Activated B cell treated with CpG ODN at 0.5 μM for 24 hours (primary cell): ENCODE data around the gene ZWILCH. TPM values are rescaled to one million over a fixed set of nuclear protein-coding genes. Genes with fewer than 3 reads are reported as not detected.

ENCODE experiments used
- ATAC-seq: fragments of 200-7000 bp; cut with Tn5 transposase; one replicate; pipeline ENCODE4 v1.10.0; 2021; ENCODE audit warnings: low read depth, mild to moderate bottlenecking, moderate library complexity
- CTCF ChIA-PET: fragments of 350-600 bp; sonication (Branson Sonifier 250); formaldehyde crosslinking; loops from one replicate; lab custom pipeline; 2021; ENCODE audit warnings: antibody characterized with exemption; lab: Charles Lee
- POLR2A ChIA-PET: fragments of 350-600 bp; sonication (Branson Sonifier 250); formaldehyde crosslinking; loops from one replicate; lab custom pipeline; 2021; ENCODE audit warnings: antibody characterized with exemption; lab: Charles Lee
- DNase-seq: peaks from one replicate; pipeline ENCODE4 v3.0.0; 2022
- H3K27ac Mint-ChIP-seq: one replicate; pipeline ENCODE4 v1.8.0; 2020; ENCODE audit warnings: mixed read lengths
- H3K27me3 Mint-ChIP-seq: one replicate; pipeline ENCODE4 v1.8.0; 2021; ENCODE audit warnings: mixed read lengths
- H3K36me3 Mint-ChIP-seq: one replicate; pipeline ENCODE4 v1.8.0; 2021; ENCODE audit warnings: low read depth, mixed read lengths
- H3K4me1 Mint-ChIP-seq: one replicate; pipeline ENCODE4 v1.8.0; 2021; ENCODE audit warnings: mixed read lengths
- H3K4me3 Mint-ChIP-seq: one replicate; pipeline ENCODE4 v1.8.0; 2020; ENCODE audit warnings: mild to moderate bottlenecking, mixed read lengths
- H3K9me3 Mint-ChIP-seq: one replicate; pipeline ENCODE4 v1.8.0; 2020; ENCODE audit warnings: mixed read lengths
- intact Hi-C: fragments of 100-400 bp; cut with micrococcal nuclease; formaldehyde crosslinking; loops from one replicate; pipeline ENCODE4 v1.15.1; 2024
- total RNA-seq: library from RNA; stranded (reverse); gene quantifications from 2 replicates; pipeline ENCODE4 v1.2.3, GENCODE V29; 2022
- TF ChIP-seq, protein P1 (sequence below): fragments of 200-600 bp; IDR thresholded peaks from one replicate; pipeline ENCODE4 v1.8.0; 2022; ENCODE audit warnings: antibody characterized with exemption, mild to moderate bottlenecking

The ZWILCH gene
- total RNA-seq, 1 donor from 2014 or later: 13.7 TPM

DNA sequence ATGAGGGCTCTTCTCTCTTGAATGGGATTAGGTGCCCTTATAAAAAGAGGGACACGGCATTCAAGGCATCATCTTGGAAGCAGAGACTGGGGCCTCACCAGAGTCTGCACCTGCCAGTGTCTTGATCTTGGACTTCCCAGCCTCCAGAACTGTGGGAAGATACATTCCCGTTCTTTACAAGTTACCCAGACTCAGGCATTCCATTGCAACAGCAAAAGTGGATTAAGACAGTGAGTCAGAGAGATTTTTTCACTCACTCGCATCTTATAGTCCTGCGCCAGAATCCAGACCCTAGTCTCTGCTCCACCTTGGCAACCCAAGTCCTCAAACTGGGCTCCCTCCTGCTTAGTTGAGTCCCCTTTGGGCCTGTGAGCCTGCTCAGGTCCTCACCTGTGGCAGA is 58.0 kb downstream of the ZWILCH start:
- Mint-ChIP-seq H3K36me3 (no peaks in the 10 kb centered on the region), H3K9me3 (no peaks in the 10 kb centered on the region), H3K27ac (no peak overlapping the region), H3K4me3 (no peak overlapping the region), H3K4me1 (peaks cover 5% of the 10 kb centered on the region), H3K27me3 (no peaks in the 10 kb centered on the region)
- ChIA-PET CTCF (no interaction called here), POLR2A (no interaction called here)
- TF ChIP-seq, protein P1, sequence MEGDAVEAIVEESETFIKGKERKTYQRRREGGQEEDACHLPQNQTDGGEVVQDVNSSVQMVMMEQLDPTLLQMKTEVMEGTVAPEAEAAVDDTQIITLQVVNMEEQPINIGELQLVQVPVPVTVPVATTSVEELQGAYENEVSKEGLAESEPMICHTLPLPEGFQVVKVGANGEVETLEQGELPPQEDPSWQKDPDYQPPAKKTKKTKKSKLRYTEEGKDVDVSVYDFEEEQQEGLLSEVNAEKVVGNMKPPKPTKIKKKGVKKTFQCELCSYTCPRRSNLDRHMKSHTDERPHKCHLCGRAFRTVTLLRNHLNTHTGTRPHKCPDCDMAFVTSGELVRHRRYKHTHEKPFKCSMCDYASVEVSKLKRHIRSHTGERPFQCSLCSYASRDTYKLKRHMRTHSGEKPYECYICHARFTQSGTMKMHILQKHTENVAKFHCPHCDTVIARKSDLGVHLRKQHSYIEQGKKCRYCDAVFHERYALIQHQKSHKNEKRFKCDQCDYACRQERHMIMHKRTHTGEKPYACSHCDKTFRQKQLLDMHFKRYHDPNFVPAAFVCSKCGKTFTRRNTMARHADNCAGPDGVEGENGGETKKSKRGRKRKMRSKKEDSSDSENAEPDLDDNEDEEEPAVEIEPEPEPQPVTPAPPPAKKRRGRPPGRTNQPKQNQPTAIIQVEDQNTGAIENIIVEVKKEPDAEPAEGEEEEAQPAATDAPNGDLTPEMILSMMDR: no peak
- no peak for DNase-seq
- intact Hi-C loops: no loop called here
- ATAC-seq: no peak

- Mint-ChIP-seq H3K4me1 (peaks cover 5% of the 10 kb centered on the region), H3K36me3 (no peaks in the 10 kb centered on the region), H3K9me3 (no peaks in the 10 kb centered on the region), H3K27ac (no peak overlapping the region), H3K4me3 (no peak overlapping the region), H3K27me3 (no peaks in the 10 kb centered on the region)
- ChIA-PET CTCF (no interaction called here), POLR2A (no interaction called here)
- intact Hi-C loops: no loop called here
- no peak for DNase-seq
- TF ChIP-seq, protein P1: no peak
- ATAC-seq: no peak
Observed at GRCh38 chr15:66563566-66564110, 58.5 kb downstream of the ZWILCH start.

GRCh38 chr15:66564136-66565041 is 59.3 kb downstream of the ZWILCH start:
- CTCF ChIA-PET: no interaction called here
- intact Hi-C loops: no loop called here

GRCh38 chr15:66565141-66565641 is 60.1 kb downstream of the ZWILCH start:
- TF ChIP-seq, protein P1: no peak
- no peak for DNase-seq
- Mint-ChIP-seq H3K27me3 (no peaks in the 10 kb centered on the region), H3K4me1 (peaks cover 5% of the 10 kb centered on the region), H3K9me3 (no peaks in the 10 kb centered on the region), H3K36me3 (no peaks in the 10 kb centered on the region), H3K27ac (no peak overlapping the region), H3K4me3 (no peak overlapping the region)
- intact Hi-C loops: no loop called here
- CTCF ChIA-PET: interaction anchor here (0.9 to 2.0 kb wide), 2 partner anchors 179 to 1164 kb away, joined by 3 to 7 read pairs; partner anchors contain the start of gene MAP2K1
- POLR2A ChIA-PET: no interaction called here
- ATAC-seq: no peak

More at GRCh38 chr15:66564136-66565041, 59.3 kb downstream of the ZWILCH start:
- no peaks in the 10 kb centered on the region for H3K36me3 Mint-ChIP-seq
- ATAC-seq: no peak
- no peaks in the 10 kb centered on the region for H3K9me3 Mint-ChIP-seq
- H3K4me1 Mint-ChIP-seq: peaks cover 5% of the 10 kb centered on the region
- no peak for DNase-seq
- no peak overlapping the region for H3K4me3 Mint-ChIP-seq
- no peaks in the 10 kb centered on the region for H3K27me3 Mint-ChIP-seq
- POLR2A ChIA-PET: no interaction called here
- TF ChIP-seq, protein P1: no peak
- H3K27ac Mint-ChIP-seq: no peak overlapping the region

DNA sequence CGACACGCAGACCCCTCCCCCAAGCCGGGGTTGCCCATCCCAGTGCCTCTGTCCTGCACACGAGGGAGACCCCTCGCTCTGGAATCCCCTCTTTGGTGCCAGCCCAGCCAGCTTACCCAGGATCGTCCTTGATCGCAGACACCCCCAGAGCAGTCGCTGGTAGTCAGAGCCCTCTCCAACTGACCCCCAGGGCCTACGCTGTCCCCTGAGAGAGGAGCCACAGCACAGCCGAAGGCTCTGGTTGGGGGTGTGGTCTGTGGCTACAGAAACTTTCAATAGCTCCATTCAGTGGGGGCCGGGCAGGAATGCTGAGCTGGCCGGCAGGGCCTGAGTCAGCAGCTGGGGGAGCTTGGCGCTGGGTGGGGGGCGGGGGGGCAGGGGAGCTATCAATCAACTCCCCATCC is 60.6 kb downstream of the ZWILCH start, which contains the start of gene LCTL:
Gene LCTL (minus strand): TSS at position 258 of the 404 bp plus-strand sequence. CDS start 633 bp downstream, outside the sequence.
- H3K27ac Mint-ChIP-seq: no peak within 1 kb of the TSS
- intact Hi-C loops: loop anchor here (2.0 kb wide), 1 partner anchor 1247 kb away; no protein-coding TSS in a partner anchor
- POLR2A ChIA-PET: interaction anchor here (1.2 kb wide), 1 partner anchor 60 kb away, joined by 4 read pairs; the partner anchor contains the start of gene ZWILCH

More for the DNA sequence above, 60.6 kb downstream of the ZWILCH start, which contains the start of gene LCTL:
- H3K27me3 Mint-ChIP-seq: no peaks in the 10 kb centered on the region
- no peak for ATAC-seq
- H3K4me1 Mint-ChIP-seq: peaks cover 5% of the 10 kb centered on the region
- H3K9me3 Mint-ChIP-seq: no peaks in the 10 kb centered on the region
- no peak within 1 kb of the TSS for H3K4me3 Mint-ChIP-seq
- TF ChIP-seq, protein P1: no peak
- H3K36me3 Mint-ChIP-seq: no peaks in the 10 kb centered on the region
- CTCF ChIA-PET: interaction anchor here (0.9 to 2.0 kb wide), 2 partner anchors 180 to 1164 kb away, joined by 3 to 7 read pairs; partner anchors contain the start of gene MAP2K1
- DNase-seq: no peak
